ENCODE results near the gene ZNF668.
"Not testable (repeated sequence)": the region's sequence is repeated elsewhere in the genome, so short reads cannot be mapped to it uniquely, and the experiment has no call there.

- TF ChIP-seq POLR2A, CTCF (IDR thresholded peaks at IDR 0.05): not testable (repeated sequence)
Measured at GRCh38 chr16:31011815-31012214, 62.2 kb downstream of the ZNF668 start.
